Adrenal gland (tissue), 12 donors: ENCODE data around the gene CENPP. TPM values are rescaled to one million over a fixed set of nuclear protein-coding genes. Genes with fewer than 3 reads are reported as not detected.

Experiments
- DNase-seq, 7 donors: peaks; one replicate each; pipeline ENCODE4 v3.0.0-alpha.2; 2019 to 2020
- H3K27ac ChIP-seq, 5 donors: fragments of 200-600 bp; sonication (generic) in 4 of 5; 1 replicate in 3 of 5; 2 replicates in 2 of 5; pipeline versions ENCODE4 v1.5.1 to v1.8.0; 2016 to 2020; ENCODE audit warnings: mild to moderate bottlenecking in 1 of 5
- H3K27me3 ChIP-seq: fragments of 200-600 bp; 2 replicates; pipeline ENCODE4 v1.8.0; 2021
- H3K36me3 ChIP-seq, 2 donors: fragments of 200-600 bp; replicated peaks in 1 of 2; 1 replicate in 1 of 2; 2 replicates in 1 of 2; pipeline versions ENCODE4 v1.5.1 to v1.8.0; 2018 to 2022
- H3K4me1 ChIP-seq, 2 donors: fragments of 200-600 bp; replicated peaks in 1 of 2; 1 replicate in 1 of 2; 2 replicates in 1 of 2; pipeline versions ENCODE4 v1.5.1 to v1.8.0; 2018 to 2021
- H3K4me3 ChIP-seq, 4 donors: fragments of 200-600 bp; sonication (generic) in 3 of 4; one replicate each; pipeline ENCODE4 v1.5.1; 2016 to 2018
- H3K9me3 ChIP-seq, 3 donors: fragments of 200-600 bp; sonication (generic) in 1 of 3; replicated peaks in 1 of 3; 1 replicate in 2 of 3; 2 replicates in 1 of 3; pipeline versions ENCODE4 v1.5.1 to v1.8.0; 2016 to 2021
- CTCF ChIP-seq, 6 experiments: fragments of 450-650 bp in 4 of 6; fragments of 200-600 bp in 2 of 6; sonication (generic) in 1 of 6; IDR thresholded peaks; 1 replicate in 5 of 6; 2 replicates in 1 of 6; pipeline versions ENCODE4 v1.5.1 to v1.8.0; 2016 to 2021; ENCODE audit warnings: antibody characterized with exemption in 6 of 6, mild to moderate bottlenecking in 2 of 6, moderate library complexity in 1 of 6
- POLR2A ChIP-seq, 2 donors: fragments of 450-650 bp; IDR thresholded peaks; one replicate each; pipeline ENCODE4 v1.6.1; 2017; ENCODE audit warnings: antibody characterized with exemption in 2 of 2, mild to moderate bottlenecking in 2 of 2, moderate library complexity in 1 of 2
- WGBS, 4 donors: extraction: QIAGEN DNeasy Blood & Tissue Kit in 2 of 4; methylation state at CpG; one replicate each; pipeline versions ENCODE4 v1.1.5 to v1.1.7; 2013 to 2017; 5-methylcytosine and 5-hydroxymethylcytosine counted together
- intact Hi-C, 2 donors: fragments of 100-400 bp; cut with DNase I; formaldehyde crosslinking; loops; one replicate each; pipeline versions ENCODE4 v1.14.1 to v1.15.0; 2022 to 2023
- polyA plus RNA-seq, 3 donors: library from polyadenylated mRNA; stranded (reverse); fragments of 200-250 nt in 2 of 3; fragments of 350-450 nt in 1 of 3; fragmentation: Illumina TruSeq in 1 of 3; extraction: RNeasy Lipid Tissue Mini Kit (QIAGEN cat#74804) in 1 of 3; gene quantifications; one replicate each; pipeline ENCODE4 v1.2.3, GENCODE V29; 2013 to 2014
- total RNA-seq, 9 donors: library from RNA; depleted of rRNA in 4 of 9; stranded (reverse); fragments of >200 nt in 4 of 9; fragments of 120-200 nt in 1 of 9; fragmentation: NEBNext Ultra II Directional in 1 of 9; extraction: Animal tissue kit (Norgen Biotek cat#: 25700) in 1 of 9; gene quantifications; one replicate each; pipeline versions ENCODE4 v1.1.0 to v1.2.4, GENCODE V29; 2013 to 2023
- donor health status: healthy with polysubstance abuse.
- donor health status: Bipolar disorder and iron deficiency.
- donor health status: DM: yes; HTN: yes; CAD: no.
- donor health status: DM: no; HTN: no; CAD: no.
- donor health status: DM: no; HTN: no; CAD: no.
- donor health status: DM: yes; HTN: yes; CAD: no.

Gene CENPP
- total and polyA plus RNA-seq, 12 donors: 1.1 to 14.0 (median 3.1) TPM

GRCh38 chr9:92438900-92439526 lies 113.3 kb downstream of the CENPP start:
- H3K27ac ChIP-seq: no peak overlapping the region

DNA sequence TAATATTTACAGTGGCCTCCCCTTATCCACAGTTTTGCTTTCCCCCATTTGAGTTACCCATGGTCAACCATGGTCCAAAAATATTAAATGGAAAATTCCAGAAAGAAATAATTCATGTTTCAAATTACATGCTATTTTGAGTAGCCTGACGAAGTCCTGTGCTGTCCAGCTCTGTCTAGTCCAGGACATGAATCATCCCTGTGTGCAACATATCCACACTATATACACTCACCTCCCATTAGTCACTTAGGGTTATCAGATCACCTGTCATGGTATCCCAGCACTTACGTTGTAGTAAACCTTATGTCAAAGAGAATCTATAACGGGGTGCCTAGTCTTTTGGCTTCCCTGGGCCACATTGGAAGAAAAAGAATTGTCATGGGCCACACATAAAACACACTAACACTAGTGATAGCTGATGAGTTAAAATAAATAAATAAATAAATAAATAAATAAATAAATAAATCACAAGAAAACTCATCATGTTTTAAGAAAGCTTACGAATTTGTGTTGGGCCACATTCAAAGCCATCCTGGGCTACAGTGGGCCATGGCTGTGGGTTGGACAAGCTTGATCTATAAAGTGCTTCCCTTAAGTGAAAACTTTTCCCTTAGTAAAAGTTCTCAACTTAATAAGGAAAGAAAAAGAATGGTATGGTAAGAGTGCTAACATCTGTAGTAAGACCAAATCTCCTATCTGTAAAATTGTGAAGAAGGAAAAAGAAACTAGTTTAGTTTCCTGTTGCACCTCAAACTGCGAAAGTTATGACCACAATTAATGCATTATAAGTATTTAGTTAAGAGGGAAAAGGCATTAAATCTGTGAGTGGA lies 114.4 kb downstream of the CENPP start:
- Histone ChIP-seq H3K36me3 (no peaks in the 10 kb centered on the region), H3K4me3 (no peak overlapping the region), H3K9me3 (no peaks in the 10 kb centered on the region), H3K27me3 (no peaks in the 10 kb centered on the region), H3K27ac (no peak overlapping the region), H3K4me1 (no peaks in the 10 kb centered on the region)
- intact Hi-C loops: loop anchor here in 1 of 2 donors (10.0 kb wide), 2 partner anchors 195 to 305 kb away; no protein-coding TSS in a partner anchor
- DNase-seq: no peak
- TF ChIP-seq CTCF (IDR thresholded peaks at IDR 0.05) (no peak), POLR2A (IDR thresholded peaks at IDR 0.05) (no peak)
- whole genome bisulfite sequencing, 4 donors: 64 to 73% (median 69%) methylated on average over 5 of the region's 5 CpGs

More at GRCh38 chr9:92438900-92439526, 113.3 kb downstream of the CENPP start:
- no peak for DNase-seq
- H3K36me3 ChIP-seq: no peaks in the 10 kb centered on the region
- H3K9me3 ChIP-seq: no peaks in the 10 kb centered on the region
- no peak overlapping the region for H3K4me3 ChIP-seq
- H3K27me3 ChIP-seq: no peaks in the 10 kb centered on the region
- WGBS, 4 donors: 65 to 80% (median 67%) methylated on average over 5 of the region's 5 CpGs
- TF ChIP-seq POLR2A (IDR thresholded peaks at IDR 0.05) (no peak), CTCF (IDR thresholded peaks at IDR 0.05) (peak in 5 of 6 experiments; percentile 5 to 56 (median 36))
- intact Hi-C loops: loop anchor here in 1 of 2 donors (10.0 kb wide), 1 partner anchor 304 kb away; no protein-coding TSS in a partner anchor
- H3K4me1 ChIP-seq: no peaks in the 10 kb centered on the region

GRCh38 chr9:92440751-92441046 lies 114.9 kb downstream of the CENPP start:
- Histone ChIP-seq H3K4me1 (no peaks in the 10 kb centered on the region), H3K9me3 (no peaks in the 10 kb centered on the region), H3K27me3 (no peaks in the 10 kb centered on the region), H3K4me3 (no peak overlapping the region), H3K36me3 (no peaks in the 10 kb centered on the region), H3K27ac (no peak overlapping the region)
- TF ChIP-seq POLR2A (IDR thresholded peaks at IDR 0.05) (no peak), CTCF (IDR thresholded peaks at IDR 0.05) (no peak)
- no peak for DNase-seq
- intact Hi-C loops: loop anchor here in 1 of 2 donors (10.0 kb wide), 1 partner anchor 194 kb away; no protein-coding TSS in a partner anchor
- 84 to 92% (median 89%) methylated on average over 6 of the region's 6 CpGs for WGBS, 4 donors

GRCh38 chr9:92444841-92445240 lies 119.1 kb downstream of the CENPP start:
- Histone ChIP-seq H3K27ac (no peak overlapping the region), H3K4me1 (no peaks in the 10 kb centered on the region), H3K9me3 (no peaks in the 10 kb centered on the region), H3K27me3 (no peaks in the 10 kb centered on the region), H3K36me3 (no peaks in the 10 kb centered on the region), H3K4me3 (no peak overlapping the region)
- WGBS, 4 donors: 80 to 100% (median 94%) methylated on average over 1 to 4 of the region's 4 CpGs
- intact Hi-C loops: loop anchor here in 1 of 2 donors (10.0 kb wide), 1 partner anchor 190 kb away; no protein-coding TSS in a partner anchor
- DNase-seq: no peak
- no peak for TF ChIP-seq POLR2A (IDR thresholded peaks at IDR 0.05)
- no peak for TF ChIP-seq CTCF (IDR thresholded peaks at IDR 0.05)
